ENCODE data around the gene PRR14.

DNA sequence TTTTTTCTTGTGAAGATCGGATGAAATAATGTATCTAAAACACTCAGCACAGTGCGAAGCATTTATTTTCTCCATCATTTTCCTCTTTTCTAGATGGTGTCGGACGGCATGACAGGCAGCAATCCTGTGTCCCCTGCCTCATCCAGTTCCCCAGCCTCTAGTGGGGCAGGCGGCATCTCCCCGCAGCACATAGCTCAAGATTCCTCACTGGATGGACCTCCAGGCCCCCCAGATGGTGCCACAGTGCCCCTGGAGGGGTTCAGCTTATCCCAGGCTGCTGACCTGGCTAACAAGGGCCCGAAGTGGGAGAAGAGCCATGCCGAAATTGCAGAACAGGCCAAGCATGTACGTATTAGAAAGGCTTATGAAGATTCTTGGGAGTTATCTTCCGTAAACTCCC lies 53.2 kb downstream of the PRR14 start:
- TF ChIP-seq GLIS3 (CRISPR knock-in tag; IDR thresholded peaks at IDR 0.05) (no peak), RARB (CRISPR knock-in tag; IDR thresholded peaks at IDR 0.05) (no peak), ARNTL (CRISPR knock-in tag; IDR thresholded peaks at IDR 0.05; ENCODE audit: borderline replicate concordance, low read depth) (no peak), TCF4 (CRISPR knock-in tag; IDR thresholded peaks at IDR 0.05; ENCODE audit: borderline replicate concordance) (no peak)
- TF ChIP-seq, protein P1, sequence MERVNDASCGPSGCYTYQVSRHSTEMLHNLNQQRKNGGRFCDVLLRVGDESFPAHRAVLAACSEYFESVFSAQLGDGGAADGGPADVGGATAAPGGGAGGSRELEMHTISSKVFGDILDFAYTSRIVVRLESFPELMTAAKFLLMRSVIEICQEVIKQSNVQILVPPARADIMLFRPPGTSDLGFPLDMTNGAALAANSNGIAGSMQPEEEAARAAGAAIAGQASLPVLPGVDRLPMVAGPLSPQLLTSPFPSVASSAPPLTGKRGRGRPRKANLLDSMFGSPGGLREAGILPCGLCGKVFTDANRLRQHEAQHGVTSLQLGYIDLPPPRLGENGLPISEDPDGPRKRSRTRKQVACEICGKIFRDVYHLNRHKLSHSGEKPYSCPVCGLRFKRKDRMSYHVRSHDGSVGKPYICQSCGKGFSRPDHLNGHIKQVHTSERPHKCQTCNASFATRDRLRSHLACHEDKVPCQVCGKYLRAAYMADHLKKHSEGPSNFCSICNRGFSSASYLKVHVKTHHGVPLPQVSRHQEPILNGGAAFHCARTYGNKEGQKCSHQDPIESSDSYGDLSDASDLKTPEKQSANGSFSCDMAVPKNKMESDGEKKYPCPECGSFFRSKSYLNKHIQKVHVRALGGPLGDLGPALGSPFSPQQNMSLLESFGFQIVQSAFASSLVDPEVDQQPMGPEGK (CRISPR knock-in tag; IDR thresholded peaks at IDR 0.05; ENCODE audit: borderline replicate concordance), result no peak
- TF ChIP-seq, protein P2, sequence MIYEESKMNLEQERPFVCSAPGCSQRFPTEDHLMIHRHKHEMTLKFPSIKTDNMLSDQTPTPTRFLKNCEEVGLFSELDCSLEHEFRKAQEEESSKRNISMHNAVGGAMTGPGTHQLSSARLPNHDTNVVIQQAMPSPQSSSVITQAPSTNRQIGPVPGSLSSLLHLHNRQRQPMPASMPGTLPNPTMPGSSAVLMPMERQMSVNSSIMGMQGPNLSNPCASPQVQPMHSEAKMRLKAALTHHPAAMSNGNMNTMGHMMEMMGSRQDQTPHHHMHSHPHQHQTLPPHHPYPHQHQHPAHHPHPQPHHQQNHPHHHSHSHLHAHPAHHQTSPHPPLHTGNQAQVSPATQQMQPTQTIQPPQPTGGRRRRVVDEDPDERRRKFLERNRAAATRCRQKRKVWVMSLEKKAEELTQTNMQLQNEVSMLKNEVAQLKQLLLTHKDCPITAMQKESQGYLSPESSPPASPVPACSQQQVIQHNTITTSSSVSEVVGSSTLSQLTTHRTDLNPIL (CRISPR knock-in tag; IDR thresholded peaks at IDR 0.05; ENCODE audit: low read depth), result no peak

Measured in SK-N-SH treated with all-trans-retinoic acid at 6 μM for 48 hours (cell line).